ENCODE data around the gene KCTD1.

GRCh38 chr18:26545335-26546123, 2.8 kb downstream of the KCTD1 start:
- TF ChIP-seq CTCF (IDR thresholded peaks at IDR 0.05) (no peak), POLR2A (IDR thresholded peaks at IDR 0.05) (no peak)

All from lower leg skin (tissue), 3 donors.